K562 (cell line): ENCODE results near the gene NIFK. TPM values are rescaled to one million over a fixed set of nuclear protein-coding genes. Genes with fewer than 3 reads are reported as not detected.

Experiments used
- ARID4B ChIP-seq: sonication (generic); formaldehyde crosslinking; IDR thresholded peaks from 2 replicates; pipeline ENCODE4 v1.8.0; 2022; ENCODE audit warnings: mild to moderate bottlenecking, missing genetic modification reagents
- CCNT2 ChIP-seq: IDR thresholded peaks from 2 replicates; pipeline ENCODE4 v1.6.1; 2011; ENCODE audit warnings: borderline replicate concordance, low read depth, mild to moderate bottlenecking, moderate library complexity, mixed read lengths, low read length; ENCODE audit not compliant: insufficient read length; ENCODE audit errors: extremely low read depth
- MEF2D ChIP-seq: conservative IDR thresholded peaks from 2 replicates; pipeline ENCODE4 v1.6.1; 2016; ENCODE audit warnings: low read depth, missing genetic modification characterization, missing compliant biosample characterization
- MTF1 ChIP-seq: fragments of 250-450 bp; sonication (Bioruptor Pico); IDR thresholded peaks from 2 replicates; pipeline ENCODE4 v1.9.0; 2021; ENCODE audit warnings: moderate library complexity, mild to moderate bottlenecking, inconsistent platforms, borderline replicate concordance
- PPARD ChIP-seq: fragments of 250-450 bp; sonication (Bioruptor Pico); IDR thresholded peaks from 2 replicates; pipeline ENCODE4 v1.8.0; 2022; ENCODE audit warnings: inconsistent platforms, mild to moderate bottlenecking, moderate library complexity
- RBM17 ChIP-seq: fragments of 200-400 bp; formaldehyde crosslinking; IDR thresholded peaks from 2 replicates; pipeline ENCODE4 v1.6.1; 2017; ENCODE audit warnings: low read depth, mild to moderate bottlenecking, low read length, borderline replicate concordance
- ZNF24 ChIP-seq: fragments of 450-650 bp; IDR thresholded peaks from 2 replicates; pipeline ENCODE4 v1.6.1; 2016
- ZNF408 ChIP-seq: fragments of 250-450 bp; sonication (Bioruptor Pico); IDR thresholded peaks from 2 replicates; pipeline ENCODE4 v1.4.0; 2020; ENCODE audit warnings: low read depth, mild to moderate bottlenecking, moderate library complexity
- polyA plus RNA-seq, 8 experiments: library from polyadenylated mRNA; depleted of rRNA in 4 of 8; stranded (reverse) in 5 of 8; unstranded in 3 of 8; fragments of >200 nt; fragmentation: Nextera tagmentation in 2 of 8; fragmentation: Illumina TruSeq in 1 of 8; extraction: Ambion mirVana in 2 of 8; extraction: Trizol in 1 of 8; gene quantifications; 2 replicates each; pipeline versions ENCODE4 v1.2.1 to v1.2.3, GENCODE V29; 2011 to 2014; ENCODE audit warnings: inconsistent platforms in 1 of 8, missing spikeins in 1 of 8
- total RNA-seq, 7 experiments: library from RNA; depleted of rRNA in 6 of 7; stranded (reverse); fragments of >200 nt in 6 of 7; fragmentation: Illumina TruSeq in 2 of 7; extraction: Trizol in 2 of 7; gene quantifications; 2 replicates each; pipeline versions ENCODE4 v1.2.1 to v1.2.3, GENCODE V29; 2011 to 2021; ENCODE audit warnings: low replicate concordance in 1 of 7

Gene NIFK
- total and polyA plus RNA-seq, 9 of the 15 experiments (the other 6 are each of a cell fraction or from before 2014, with no cell fraction given): 60.2 to 426 (median 183) TPM

- TF ChIP-seq PPARD (CRISPR knock-in tag): no peak
- TF ChIP-seq ZNF408 (CRISPR knock-in tag): no peak
- TF ChIP-seq MEF2D: peak; percentile 75; the same call in 1 of the 2 replicates
- TF ChIP-seq ZNF24: peak; percentile 98
- no peak for TF ChIP-seq MTF1
- no peak for TF ChIP-seq RBM17
- no peak for TF ChIP-seq ARID4B
- TF ChIP-seq CCNT2: peak; percentile 25
- TF ChIP-seq, all 486 proteins: peak for 23
Measured at GRCh38 chr2:121722479-121722878, 14.2 kb downstream of the NIFK start (continued).
